ENCODE data around the gene CAPZB.

The CAPZB gene

GRCh38 chr1:19370453-19371170 lies 114.7 kb downstream of the CAPZB start:
- H3K9me3 ChIP-seq (ENCODE audit: insufficient read depth, low read length) = no peaks in the 10 kb centered on the region
- H3K27me3 ChIP-seq (ENCODE audit: low read length) = no peaks in the 10 kb centered on the region
- no peaks in the 10 kb centered on the region for H3K79me2 ChIP-seq (ENCODE audit: insufficient read depth, low read length)
- no peak overlapping the region for H2AFZ ChIP-seq (ENCODE audit: low read depth, low read length, severe bottlenecking)
- no peaks in the 10 kb centered on the region for H3F3A ChIP-seq (ENCODE audit: insufficient read depth)
- H4K20me1 ChIP-seq (ENCODE audit: low read depth, low read length) = no peaks in the 10 kb centered on the region
- no peak overlapping the region for H3K4me3 ChIP-seq (ENCODE audit: insufficient read depth, low read length, poor library complexity, severe bottlenecking)
- no peaks in the 10 kb centered on the region for H3K36me3 ChIP-seq (ENCODE audit: low read length)
- TF ChIP-seq CTCF (IDR thresholded peaks at IDR 0.05; ENCODE audit: insufficient read depth, low read length, poor library complexity, severe bottlenecking) (no peak), EZH2phosphoT487 (conservative IDR thresholded peaks at IDR 0.05; ENCODE audit: low read length) (no peak)
- H3K27ac ChIP-seq (ENCODE audit: low read depth, low read length) = no peak overlapping the region
- H3K9me2 ChIP-seq (replicated peaks; ENCODE audit: insufficient read depth, low read length) = no peaks in the 10 kb centered on the region
- no peak overlapping the region for H3K9ac ChIP-seq (ENCODE audit: low read length)
- no peak overlapping the region for H3K4me2 ChIP-seq (ENCODE audit: low read depth, low read length, poor library complexity, severe bottlenecking)

- Histone ChIP-seq H3K27me3 (ENCODE audit: low read length) (no peaks in the 10 kb centered on the region), H3K27ac (ENCODE audit: low read depth, low read length) (no peak overlapping the region), H3K4me2 (ENCODE audit: low read depth, low read length, poor library complexity, severe bottlenecking) (no peak overlapping the region), H2AFZ (ENCODE audit: low read depth, low read length, severe bottlenecking) (no peak overlapping the region), H3K4me3 (ENCODE audit: insufficient read depth, low read length, poor library complexity, severe bottlenecking) (no peak overlapping the region), H3K79me2 (ENCODE audit: insufficient read depth, low read length) (no peaks in the 10 kb centered on the region), H3K9ac (ENCODE audit: low read length) (no peak overlapping the region), H3F3A (ENCODE audit: insufficient read depth) (no peaks in the 10 kb centered on the region), H3K36me3 (ENCODE audit: low read length) (no peaks in the 10 kb centered on the region), H4K20me1 (ENCODE audit: low read depth, low read length) (no peaks in the 10 kb centered on the region), H3K9me2 (replicated peaks; ENCODE audit: insufficient read depth, low read length) (no peaks in the 10 kb centered on the region), H3K9me3 (ENCODE audit: insufficient read depth, low read length) (no peaks in the 10 kb centered on the region)
- TF ChIP-seq CTCF (IDR thresholded peaks at IDR 0.05; ENCODE audit: insufficient read depth, low read length, poor library complexity, severe bottlenecking) = no peak
- no peak for TF ChIP-seq EZH2phosphoT487 (conservative IDR thresholded peaks at IDR 0.05; ENCODE audit: low read length)
Observed at GRCh38 chr1:19369396-19370090, 115.8 kb downstream of the CAPZB start.

GRCh38 chr1:19368964-19369363 lies 116.4 kb downstream of the CAPZB start:
- Histone ChIP-seq H3K36me3 (ENCODE audit: low read length) (no peaks in the 10 kb centered on the region), H3K4me3 (ENCODE audit: insufficient read depth, low read length, poor library complexity, severe bottlenecking) (no peak overlapping the region), H4K20me1 (ENCODE audit: low read depth, low read length) (no peaks in the 10 kb centered on the region), H3K9me2 (replicated peaks; ENCODE audit: insufficient read depth, low read length) (no peaks in the 10 kb centered on the region), H2AFZ (ENCODE audit: low read depth, low read length, severe bottlenecking) (no peak overlapping the region), H3K79me2 (ENCODE audit: insufficient read depth, low read length) (no peaks in the 10 kb centered on the region), H3K27me3 (ENCODE audit: low read length) (no peaks in the 10 kb centered on the region), H3K4me2 (ENCODE audit: low read depth, low read length, poor library complexity, severe bottlenecking) (no peak overlapping the region), H3K27ac (ENCODE audit: low read depth, low read length) (no peak overlapping the region), H3K9ac (ENCODE audit: low read length) (no peak overlapping the region), H3F3A (ENCODE audit: insufficient read depth) (no peaks in the 10 kb centered on the region), H3K9me3 (ENCODE audit: insufficient read depth, low read length) (no peaks in the 10 kb centered on the region)
- no peak for TF ChIP-seq CTCF (IDR thresholded peaks at IDR 0.05; ENCODE audit: insufficient read depth, low read length, poor library complexity, severe bottlenecking)
- no peak for TF ChIP-seq EZH2phosphoT487 (conservative IDR thresholded peaks at IDR 0.05; ENCODE audit: low read length)
